Middle frontal gyrus (tissue), 1 donor: Measurements from ENCODE around the gene BOD1.

Experiments used
- DNase-seq: peaks from one replicate; pipeline ENCODE4 v3.0.0-alpha.2; 2015; ENCODE audit warnings: low spot score; ENCODE audit errors: extremely low spot score

BOD1 gene

GRCh38 chr5:173616577-173617118 lies at the start of gene BOD1:
Gene BOD1 (minus strand): TSS chr5:173616650. CDS start chr5:173616436, 214 bp downstream.
- DNase-seq = peak; percentile 96

GRCh38 chr5:173665326-173665725 lies 48.9 kb upstream of the BOD1 start:
- no peak for DNase-seq

- no peak for DNase-seq
Observed at GRCh38 chr5:173664154-173664526, 47.7 kb upstream of the BOD1 start.

GRCh38 chr5:173663352-173664153 lies 47.1 kb upstream of the BOD1 start:
- DNase-seq = no peak

- no peak for DNase-seq
Observed at GRCh38 chr5:173662581-173663351, 46.3 kb upstream of the BOD1 start.

- DNase-seq = no peak
Observed at GRCh38 chr5:173660481-173661280, 44.2 kb upstream of the BOD1 start.

- no peak for DNase-seq
Observed at GRCh38 chr5:173659423-173659822, 43.0 kb upstream of the BOD1 start.

GRCh38 chr5:173657741-173658356 lies 41.4 kb upstream of the BOD1 start:
- no peak for DNase-seq

- DNase-seq = no peak
Observed at GRCh38 chr5:173655196-173655797, 38.8 kb upstream of the BOD1 start.

- no peak for DNase-seq
Observed at GRCh38 chr5:173653822-173654523, 37.5 kb upstream of the BOD1 start.

GRCh38 chr5:173648308-173648866 lies 31.9 kb upstream of the BOD1 start:
- no peak for DNase-seq

- no peak for DNase-seq
Observed at GRCh38 chr5:173646692-173647091, 30.2 kb upstream of the BOD1 start.

GRCh38 chr5:173645890-173646574 lies 29.6 kb upstream of the BOD1 start:
- DNase-seq = no peak

- DNase-seq = no peak
Observed at GRCh38 chr5:173645437-173645807, 29.0 kb upstream of the BOD1 start.

GRCh38 chr5:173644673-173645436 lies 28.4 kb upstream of the BOD1 start:
- DNase-seq = no peak

- DNase-seq = peak; percentile 73
Observed at GRCh38 chr5:173643964-173644363, 27.5 kb upstream of the BOD1 start.

GRCh38 chr5:173642895-173643481 lies 26.5 kb upstream of the BOD1 start:
- no peak for DNase-seq

GRCh38 chr5:173642191-173642816 lies 25.9 kb upstream of the BOD1 start:
- DNase-seq = no peak
